ENCODE results near the gene NDFIP1.

The NDFIP1 gene

DNA sequence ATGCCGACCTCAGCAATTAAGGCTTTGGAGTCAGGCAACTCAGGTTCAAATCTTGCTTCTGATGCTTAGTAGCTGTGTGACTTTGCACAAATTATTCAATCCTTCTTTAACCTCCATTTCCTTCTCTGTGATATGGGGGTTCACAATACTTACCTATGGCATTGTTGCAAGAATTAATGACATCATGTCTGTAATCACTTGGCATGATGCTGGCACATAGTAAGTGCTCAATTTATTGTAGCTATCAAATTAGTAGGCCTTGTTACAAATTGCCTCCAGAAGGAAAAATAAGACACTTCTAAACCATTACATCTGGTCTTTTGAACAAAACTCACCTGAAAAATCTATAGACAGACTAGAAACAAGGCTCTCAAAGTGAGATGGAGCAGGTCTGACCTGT lies 29.9 kb upstream of the NDFIP1 start:
- H3K4me3 ChIP-seq (ENCODE audit: low read depth, low read length): no peak overlapping the region
- ChIA-PET CTCF (no interaction called here), POLR2A (no interaction called here)
- TF ChIP-seq, protein P1, sequence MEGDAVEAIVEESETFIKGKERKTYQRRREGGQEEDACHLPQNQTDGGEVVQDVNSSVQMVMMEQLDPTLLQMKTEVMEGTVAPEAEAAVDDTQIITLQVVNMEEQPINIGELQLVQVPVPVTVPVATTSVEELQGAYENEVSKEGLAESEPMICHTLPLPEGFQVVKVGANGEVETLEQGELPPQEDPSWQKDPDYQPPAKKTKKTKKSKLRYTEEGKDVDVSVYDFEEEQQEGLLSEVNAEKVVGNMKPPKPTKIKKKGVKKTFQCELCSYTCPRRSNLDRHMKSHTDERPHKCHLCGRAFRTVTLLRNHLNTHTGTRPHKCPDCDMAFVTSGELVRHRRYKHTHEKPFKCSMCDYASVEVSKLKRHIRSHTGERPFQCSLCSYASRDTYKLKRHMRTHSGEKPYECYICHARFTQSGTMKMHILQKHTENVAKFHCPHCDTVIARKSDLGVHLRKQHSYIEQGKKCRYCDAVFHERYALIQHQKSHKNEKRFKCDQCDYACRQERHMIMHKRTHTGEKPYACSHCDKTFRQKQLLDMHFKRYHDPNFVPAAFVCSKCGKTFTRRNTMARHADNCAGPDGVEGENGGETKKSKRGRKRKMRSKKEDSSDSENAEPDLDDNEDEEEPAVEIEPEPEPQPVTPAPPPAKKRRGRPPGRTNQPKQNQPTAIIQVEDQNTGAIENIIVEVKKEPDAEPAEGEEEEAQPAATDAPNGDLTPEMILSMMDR (IDR thresholded peaks at IDR 0.05; ENCODE audit: insufficient read depth, low read length, missing control alignments): no peak
- DNase-seq (ENCODE audit: low read depth, low spot score): no peak

DNA sequence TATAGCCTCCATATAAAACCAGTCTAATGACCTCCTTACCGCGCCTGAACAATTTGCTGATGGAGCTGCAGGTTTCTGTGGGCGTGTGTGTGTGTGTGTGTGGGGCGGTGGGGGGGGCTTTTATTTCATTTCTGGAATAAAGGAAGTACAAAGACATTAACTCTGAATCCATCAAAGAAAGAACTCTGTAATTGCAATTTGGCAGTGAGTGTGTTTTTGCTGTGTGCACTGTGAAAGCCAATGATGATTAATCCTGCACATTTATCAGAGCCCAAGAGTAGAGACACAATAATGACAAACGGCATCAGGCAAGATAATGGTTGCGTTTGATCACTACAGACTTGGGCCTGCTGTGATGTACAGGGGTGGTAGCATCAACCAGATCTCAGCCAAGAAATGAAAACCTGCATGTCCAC lies 29.3 kb upstream of the NDFIP1 start:
- no peak for DNase-seq (ENCODE audit: low read depth, low spot score)
- CTCF ChIA-PET: no interaction called here
- TF ChIP-seq, protein P1 (IDR thresholded peaks at IDR 0.05; ENCODE audit: insufficient read depth, low read length, missing control alignments): no peak

DNA sequence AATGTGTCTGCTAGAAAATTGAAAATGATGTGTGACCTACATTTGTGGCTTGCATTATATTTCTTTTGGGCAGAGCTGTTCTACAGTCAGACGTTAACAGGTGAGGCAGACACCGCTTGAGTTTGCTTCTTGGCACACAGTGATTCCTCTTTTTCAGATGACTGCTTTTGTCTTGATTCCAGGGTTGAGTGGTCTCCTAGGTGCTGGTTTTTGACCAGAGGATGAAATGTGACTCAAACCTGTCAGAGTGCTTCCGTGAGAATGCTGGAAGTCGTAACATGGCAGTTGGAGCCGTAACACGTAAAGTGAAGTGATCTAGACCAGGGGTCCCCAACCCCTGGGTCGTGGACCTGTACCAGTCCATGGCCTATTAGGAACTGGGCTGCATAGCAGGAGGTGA lies 28.3 kb upstream of the NDFIP1 start:
- ChIA-PET CTCF (no interaction called here), POLR2A (no interaction called here)
- TF ChIP-seq, protein P1 (IDR thresholded peaks at IDR 0.05; ENCODE audit: insufficient read depth, low read length, missing control alignments): no peak
- no peak for DNase-seq (ENCODE audit: low read depth, low spot score)
- no peak overlapping the region for H3K4me3 ChIP-seq (ENCODE audit: low read depth, low read length)

More for the DNA sequence above, 29.3 kb upstream of the NDFIP1 start:
- POLR2A ChIA-PET: no interaction called here
- no peak overlapping the region for H3K4me3 ChIP-seq (ENCODE audit: low read depth, low read length)

DNA sequence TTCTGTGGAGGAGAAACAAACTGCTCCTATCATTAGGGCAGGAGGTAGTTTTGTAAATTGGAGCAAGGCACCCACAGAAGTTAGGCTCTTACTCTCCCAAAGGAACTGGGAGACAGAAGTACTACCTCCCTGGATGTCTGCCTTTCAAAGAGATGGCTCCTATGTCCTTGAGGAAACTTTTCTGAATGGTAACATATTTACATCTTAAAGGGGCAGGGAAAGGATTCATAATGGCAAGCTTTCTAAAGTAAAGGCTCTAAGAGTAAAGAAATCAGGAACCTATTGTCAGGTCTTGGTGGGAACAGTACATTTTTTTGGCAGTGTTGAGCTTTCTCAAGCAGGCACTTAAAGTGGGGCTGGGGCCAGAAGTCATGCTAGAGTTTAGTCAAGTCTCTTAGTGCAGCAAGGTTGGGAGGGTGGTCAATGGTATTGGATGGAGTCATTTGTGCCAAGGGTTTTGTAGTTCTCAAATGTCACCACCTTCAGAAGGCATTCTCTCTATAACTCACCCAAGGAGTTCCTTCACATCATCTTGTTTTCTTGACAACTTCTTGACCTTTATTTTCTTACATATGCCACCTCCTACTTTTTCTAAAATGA lies 26.3 kb upstream of the NDFIP1 start:
- TF ChIP-seq, protein P1 (IDR thresholded peaks at IDR 0.05; ENCODE audit: insufficient read depth, low read length, missing control alignments): no peak
- CTCF ChIA-PET: no interaction called here
- DNase-seq (ENCODE audit: low read depth, low spot score): no peak
- H3K4me3 ChIP-seq (ENCODE audit: low read depth, low read length): no peak overlapping the region
- POLR2A ChIA-PET: no interaction called here

DNA sequence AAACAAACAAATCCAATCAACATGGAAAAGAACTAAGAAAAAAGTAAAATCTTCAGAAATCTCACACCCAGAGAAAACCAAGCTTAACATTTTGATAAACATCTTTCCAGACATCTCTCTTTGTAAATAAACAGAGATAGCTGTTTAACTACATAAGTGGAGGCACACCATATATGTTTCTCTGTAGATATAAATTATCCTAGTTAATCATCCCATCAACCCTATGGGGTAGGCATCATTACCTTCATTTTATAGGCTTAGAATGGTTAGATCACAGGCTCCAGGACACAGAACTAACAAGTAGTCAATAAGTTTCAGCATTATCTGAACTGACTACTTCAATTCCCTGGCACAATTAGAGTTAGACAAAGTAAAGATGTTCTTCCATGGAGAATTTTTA lies 22.4 kb upstream of the NDFIP1 start:
- no peak overlapping the region for H3K4me3 ChIP-seq (ENCODE audit: low read depth, low read length)
- TF ChIP-seq, protein P1 (IDR thresholded peaks at IDR 0.05; ENCODE audit: insufficient read depth, low read length, missing control alignments): no peak
- no peak for DNase-seq (ENCODE audit: low read depth, low spot score)
- ChIA-PET CTCF (no interaction called here), POLR2A (no interaction called here)

DNA sequence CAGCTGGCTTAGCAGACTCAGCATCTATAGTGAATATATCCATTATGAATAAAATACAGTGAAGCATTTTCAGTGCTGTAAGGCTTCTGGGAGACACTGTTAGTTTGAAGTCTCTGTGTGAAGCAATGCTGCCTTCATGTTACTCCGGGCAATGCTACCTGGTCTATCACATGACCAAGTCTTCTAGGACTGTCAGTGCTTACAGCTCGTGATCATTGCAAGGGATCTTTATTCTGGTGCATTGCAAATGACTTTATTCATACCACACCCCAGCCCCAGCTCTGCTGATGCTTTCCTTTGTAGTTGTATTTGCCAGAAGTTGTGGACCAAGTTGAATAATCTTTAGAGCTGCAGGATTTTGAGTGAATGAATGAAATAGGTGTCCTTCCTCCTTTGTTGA lies 21.9 kb upstream of the NDFIP1 start:
- H3K4me3 ChIP-seq (ENCODE audit: low read depth, low read length): no peak overlapping the region
- TF ChIP-seq, protein P1 (IDR thresholded peaks at IDR 0.05; ENCODE audit: insufficient read depth, low read length, missing control alignments): no peak
- DNase-seq (ENCODE audit: low read depth, low spot score): no peak
- ChIA-PET CTCF (interaction anchor here (1.0 kb wide), 1 partner anchor 130 kb away, joined by 3 read pairs; no protein-coding TSS in a partner anchor), POLR2A (no interaction called here)
